GM11168 (cell line): ENCODE results near the gene HTR7.
"Not testable (repeated sequence)": the region's sequence is repeated elsewhere in the genome, so short reads cannot be mapped to it uniquely, and the experiment has no call there.

Experiments used
- in situ Hi-C: fragments of 300-500 bp; cut with MboI; formaldehyde crosslinking; loops from one replicate; pipeline ENCODE4 v1.12.0; 2022; ENCODE audit warnings: low sequenced_read_pairs; ENCODE audit not compliant: unreplicated experiment

The HTR7 gene

GRCh38 chr10:90857635-90858460 lies at the start of gene HTR7:
HTR7 (minus strand) TSS chr10:90858039; CDS start chr10:90857671, 368 bp downstream.
- in situ Hi-C loops: no loop called here

GRCh38 chr10:90906596-90906995 lies 48.8 kb upstream of the HTR7 start:
- in situ Hi-C loops: no loop called here

- in situ Hi-C loops: no loop called here
Observed at GRCh38 chr10:90905925-90906324, 48.1 kb upstream of the HTR7 start.

- in situ Hi-C loops: not testable (repeated sequence)
Observed at GRCh38 chr10:90896916-90897315, 39.1 kb upstream of the HTR7 start.

- in situ Hi-C loops: no loop called here
Observed at GRCh38 chr10:90893190-90893589, 35.4 kb upstream of the HTR7 start.

GRCh38 chr10:90890347-90890746 lies 32.5 kb upstream of the HTR7 start:
- in situ Hi-C loops: no loop called here

- in situ Hi-C loops: no loop called here
Observed at GRCh38 chr10:90889636-90890035, 31.8 kb upstream of the HTR7 start.

GRCh38 chr10:90888387-90888786 lies 30.5 kb upstream of the HTR7 start:
- in situ Hi-C loops: no loop called here

- in situ Hi-C loops: no loop called here
Observed at GRCh38 chr10:90887555-90887954, 29.7 kb upstream of the HTR7 start.

GRCh38 chr10:90885176-90885575 lies 27.3 kb upstream of the HTR7 start:
- in situ Hi-C loops: no loop called here

- in situ Hi-C loops: no loop called here
Observed at GRCh38 chr10:90884431-90884830, 26.6 kb upstream of the HTR7 start.

GRCh38 chr10:90880059-90880719 lies 22.4 kb upstream of the HTR7 start:
- in situ Hi-C loops: not testable (repeated sequence)

GRCh38 chr10:90879062-90879461 lies 21.2 kb upstream of the HTR7 start:
- in situ Hi-C loops: no loop called here

GRCh38 chr10:90872648-90873020 lies 14.8 kb upstream of the HTR7 start:
- in situ Hi-C loops: no loop called here

GRCh38 chr10:90871766-90872647 lies 14.2 kb upstream of the HTR7 start, which contains the start of gene RPP30:
RPP30 (plus strand) TSS chr10:90871974; CDS start chr10:90871987, 13 bp downstream.
- in situ Hi-C loops: no loop called here

GRCh38 chr10:90871279-90871765 lies 13.5 kb upstream of the HTR7 start:
- in situ Hi-C loops: no loop called here

GRCh38 chr10:90866050-90866598 lies 8.3 kb upstream of the HTR7 start:
- in situ Hi-C loops: loop anchor here (10.0 kb wide), 1 partner anchor 131 kb away; no protein-coding TSS in a partner anchor

- in situ Hi-C loops: loop anchor here (10.0 kb wide), 1 partner anchor 131 kb away; no protein-coding TSS in a partner anchor
Observed at GRCh38 chr10:90865401-90865800, 7.6 kb upstream of the HTR7 start.

GRCh38 chr10:90862908-90863514 lies 5.2 kb upstream of the HTR7 start:
- in situ Hi-C loops: loop anchor here (10.0 kb wide), 1 partner anchor 128 kb away; no protein-coding TSS in a partner anchor
